GM12878 (cell line): ENCODE results near the gene SEC31A. TPM values are rescaled to one million over a fixed set of nuclear protein-coding genes. Genes with fewer than 3 reads are reported as not detected.
"Not testable (repeated sequence)": the region's sequence is repeated elsewhere in the genome, so short reads cannot be mapped to it uniquely, and the experiment has no call there.

Experiments used
- ATAC-seq: fragments of 200-7000 bp; cut with Tn5 transposase; 3 replicates; pipeline ENCODE4 v1.9.1; 2020; ENCODE audit warnings: mild to moderate bottlenecking, moderate library complexity
- BruUV-seq: library from RNA; stranded (reverse); fragments of 400-500 nt; replicated peaks from 2 replicates; lab custom pipeline; 2021; lab: Mats Ljungman, UMichigan
- CTCF ChIA-PET: fragments of 300-600 bp; sonication (Branson Sonifier 250); formaldehyde crosslinking; extraction: SDS; loops from one replicate; lab custom pipeline; 2021; ENCODE audit warnings: inconsistent platforms; lab: Yijun Ruan, JAX
- POLR2A ChIA-PET: fragments of 350-600 bp; formaldehyde crosslinking; extraction: SDS; loops from one replicate; lab custom pipeline; 2021; ENCODE audit warnings: inconsistent platforms; lab: Charles Lee
- RAD21 ChIA-PET: fragments of 300-600 bp; sonication (Branson Sonifier 250); formaldehyde crosslinking; loops from one replicate; lab custom pipeline; 2023; ENCODE audit warnings: antibody characterized with exemption; ENCODE audit not compliant: unreplicated experiment; lab: Charles Lee
- SMC1A ChIA-PET: fragments of 300-600 bp; sonication (Branson Sonifier 250); formaldehyde crosslinking; loops from one replicate; lab custom pipeline; 2023; ENCODE audit not compliant: unreplicated experiment, uncharacterized antibody; lab: Charles Lee
- DNase-seq: peaks from one replicate; pipeline ENCODE4 v3.0.0-alpha.2; 2011; ENCODE audit warnings: low read depth, low spot score
- FAIRE-seq: peaks from 3 replicates; lab custom pipeline; 2011; peaks lifted over from hg19 to GRCh38; lab: Jason Lieb, UNC
- H2AFZ ChIP-seq: 2 replicates; pipeline ENCODE4 v1.6.0; 2011; ENCODE audit warnings: low read depth, low read length, control low read depth; ENCODE audit not compliant: control insufficient read depth
- H3K27ac ChIP-seq: 2 replicates; pipeline ENCODE4 v1.5.1; 2011; ENCODE audit warnings: control low read depth; ENCODE audit not compliant: control insufficient read depth, insufficient read depth
- H3K27me3 ChIP-seq, 2 experiments: replicated peaks in 1 of 2; 2 replicates each; pipeline versions ENCODE4 v1.6.0 to v1.6.1; 2011; ENCODE audit warnings: low read length in 1 of 2; ENCODE audit not compliant: control insufficient read depth in 2 of 2, insufficient read depth in 2 of 2
- H3K36me3 ChIP-seq, 2 experiments: 2 replicates each; pipeline ENCODE4 v1.5.1; 2011; ENCODE audit warnings: low read length in 1 of 2; ENCODE audit not compliant: control insufficient read depth in 2 of 2, insufficient read depth in 2 of 2
- H3K4me1 ChIP-seq: 2 replicates; pipeline ENCODE4 v1.6.1; 2011; ENCODE audit warnings: mild to moderate bottlenecking, low read length, moderate library complexity, mixed read lengths; ENCODE audit not compliant: control insufficient read depth, insufficient read depth
- H3K4me2 ChIP-seq: 2 replicates; pipeline ENCODE4 v1.6.0; 2011; ENCODE audit warnings: control low read depth; ENCODE audit not compliant: control insufficient read depth, insufficient read depth
- H3K4me3 ChIP-seq: fragments of 200-600 bp; sonication (generic); 2 replicates; pipeline ENCODE4 v1.5.1; 2016
- H3K79me2 ChIP-seq: 2 replicates; pipeline ENCODE4 v1.6.0; 2011; ENCODE audit warnings: low read length; ENCODE audit not compliant: control insufficient read depth, insufficient read depth
- H3K9ac ChIP-seq: 2 replicates; pipeline ENCODE4 v1.8.0; 2011; ENCODE audit warnings: low read length, control low read depth, mixed read lengths; ENCODE audit not compliant: control insufficient read depth, insufficient read depth
- H3K9me3 ChIP-seq: replicated peaks from 3 replicates; pipeline ENCODE4 v1.5.1; 2011; ENCODE audit warnings: mild to moderate bottlenecking, low read length; ENCODE audit not compliant: control insufficient read depth, insufficient read depth
- H4K20me1 ChIP-seq: 2 replicates; pipeline ENCODE4 v1.6.0; 2011; ENCODE audit not compliant: control insufficient read depth, insufficient read depth
- ASH2L ChIP-seq: fragments of 300-600, 200-600 bp; sonication (generic); IDR thresholded peaks from 2 replicates; pipeline ENCODE4 v1.6.1; 2017; ENCODE audit warnings: low read depth, mild to moderate bottlenecking, borderline replicate concordance
- JUND ChIP-seq: IDR thresholded peaks from 2 replicates; pipeline ENCODE4 v1.6.1; 2012; ENCODE audit warnings: low read depth, mild to moderate bottlenecking, low read length, improper control_type of control experiment, moderate library complexity
- LARP7 ChIP-seq: fragments of 450-650 bp; IDR thresholded peaks from 2 replicates; pipeline ENCODE4 v1.6.1; 2017; ENCODE audit warnings: mild to moderate bottlenecking
- MEF2B ChIP-seq: fragments of 450-650 bp; IDR thresholded peaks from 2 replicates; pipeline ENCODE4 v1.6.1; 2018; ENCODE audit warnings: mild to moderate bottlenecking, moderate library complexity; ENCODE audit not compliant: partially characterized antibody, poor library complexity, severe bottlenecking
- MTA2 ChIP-seq: fragments of 450-650 bp; IDR thresholded peaks from 2 replicates; pipeline ENCODE4 v1.6.1; 2016; ENCODE audit warnings: low read depth, mild to moderate bottlenecking, moderate library complexity
- PML ChIP-seq: IDR thresholded peaks from 2 replicates; pipeline ENCODE4 v1.6.1; 2012; ENCODE audit warnings: low read length, inconsistent platforms
- RELA ChIP-seq: fragments of 450-650 bp; IDR thresholded peaks from 2 replicates; pipeline ENCODE4 v1.8.0; 2014; ENCODE audit warnings: borderline replicate concordance; ENCODE audit not compliant: partially characterized antibody
- SPI1 ChIP-seq: IDR thresholded peaks from 2 replicates; pipeline ENCODE4 v1.6.1; 2011; ENCODE audit warnings: low read depth, mild to moderate bottlenecking, low read length, moderate library complexity, borderline replicate concordance; ENCODE audit not compliant: insufficient read depth
- WGBS: methylation state at CpG from one replicate; pipeline ENCODE4 v1.1.6; 2016; ENCODE audit warnings: low lambda C conversion rate; ENCODE audit not compliant: insufficient replicate concordance, insufficient coverage; ENCODE audit errors: missing lambda C conversion rate; 5-methylcytosine and 5-hydroxymethylcytosine counted together
- in situ Hi-C: fragments of 300-500 bp; cut with MboI; formaldehyde crosslinking; loops from 9 replicates; pipeline ENCODE4 v1.14.3; 2018; ENCODE audit warnings: mixed read lengths
- intact Hi-C: fragments of 100-400 bp; cut with micrococcal nuclease; formaldehyde crosslinking; loops from one replicate; pipeline ENCODE4 v1.14.2; 2022; ENCODE audit not compliant: unreplicated experiment
- polyA plus RNA-seq, 11 experiments: library from polyadenylated mRNA; depleted of rRNA in 4 of 11; unstranded in 6 of 11; stranded (reverse) in 5 of 11; fragments of >200 nt; fragmentation: Nextera tagmentation in 4 of 11; fragmentation: Illumina TruSeq in 1 of 11; extraction: Ambion mirVana in 4 of 11; extraction: Trizol in 1 of 11; gene quantifications; 1 replicate in 1 of 11; 2 replicates in 10 of 11; pipeline versions ENCODE4 v1.2.1 to v1.2.3, GENCODE V29; 2011 to 2016; ENCODE audit warnings: inconsistent platforms in 2 of 11, missing spikeins in 2 of 11, low read depth in 1 of 11
- total RNA-seq, 4 experiments: library from RNA; depleted of rRNA in 3 of 4; stranded (reverse); fragments of >200 nt in 3 of 4; fragmentation: Illumina TruSeq in 1 of 4; extraction: Trizol in 1 of 4; gene quantifications; 2 replicates each; pipeline versions ENCODE4 v1.2.1 to v1.2.3, GENCODE V29; 2013 to 2021
- TF ChIP-seq, protein P1 (sequence below): IDR thresholded peaks from 2 replicates; pipeline ENCODE4 v1.6.1; 2012; ENCODE audit warnings: low read depth, low read length, improper control_type of control experiment

Gene SEC31A
- total and polyA plus RNA-seq, 10 of the 15 experiments (the other 5 are each of a cell fraction or from before 2014, with no cell fraction given), result 74.6 to 171 (median 129) TPM

DNA sequence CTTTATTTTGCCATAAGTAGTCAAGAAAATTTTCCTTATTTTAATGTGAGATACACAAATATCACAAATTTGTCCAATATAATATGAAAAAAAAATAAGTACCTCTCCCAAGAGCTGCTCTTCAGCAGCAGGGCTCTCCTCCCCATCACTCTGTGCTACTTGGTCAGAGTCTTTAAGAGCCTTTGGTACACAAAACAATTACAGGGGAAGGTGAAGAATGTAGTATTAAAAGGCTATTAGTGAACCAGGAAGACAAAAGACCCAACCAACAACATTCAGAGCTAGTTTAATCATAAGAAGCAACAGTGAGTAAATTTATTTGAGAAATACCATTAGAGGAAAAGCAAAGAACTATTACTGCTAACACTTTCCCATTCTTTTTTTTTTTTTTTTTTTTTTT is 29.4 kb downstream of the SEC31A start:
- no peaks in the 10 kb centered on the region for H3K79me2 ChIP-seq
- no peak for ATAC-seq
- RAD21 ChIA-PET, result no interaction called here
- TF ChIP-seq RELA (no peak), JUND (no peak), LARP7 (no peak), ASH2L (no peak), PML (no peak), MTA2 (no peak), SPI1 (no peak), MEF2B (no peak)
- TF ChIP-seq, protein P1, sequence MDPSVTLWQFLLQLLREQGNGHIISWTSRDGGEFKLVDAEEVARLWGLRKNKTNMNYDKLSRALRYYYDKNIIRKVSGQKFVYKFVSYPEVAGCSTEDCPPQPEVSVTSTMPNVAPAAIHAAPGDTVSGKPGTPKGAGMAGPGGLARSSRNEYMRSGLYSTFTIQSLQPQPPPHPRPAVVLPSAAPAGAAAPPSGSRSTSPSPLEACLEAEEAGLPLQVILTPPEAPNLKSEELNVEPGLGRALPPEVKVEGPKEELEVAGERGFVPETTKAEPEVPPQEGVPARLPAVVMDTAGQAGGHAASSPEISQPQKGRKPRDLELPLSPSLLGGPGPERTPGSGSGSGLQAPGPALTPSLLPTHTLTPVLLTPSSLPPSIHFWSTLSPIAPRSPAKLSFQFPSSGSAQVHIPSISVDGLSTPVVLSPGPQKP, result no peak
- H3K4me2 ChIP-seq, result no peak overlapping the region
- no peak overlapping the region for H2AFZ ChIP-seq
- H3K27me3 ChIP-seq, result no peaks in the 10 kb centered on the region
- H3K9me3 ChIP-seq, result no peaks in the 10 kb centered on the region
- intact Hi-C loops (no loop called here), in situ Hi-C loops (no loop called here)
- POLR2A ChIA-PET, result interaction anchor here (0.7 kb wide), 1 partner anchor 28 kb away, joined by 3 read pairs; no protein-coding TSS in a partner anchor
- H3K36me3 ChIP-seq, result peaks cover 0 to 15% of the 10 kb centered on the region in 2 experiments
- no peak overlapping the region for H3K27ac ChIP-seq
- H3K9ac ChIP-seq, result no peak overlapping the region
- no TSS peak for BruUV-seq
- FAIRE-seq, result no peak
- H3K4me3 ChIP-seq, result no peak overlapping the region
- SMC1A ChIA-PET, result interaction anchor here (1.1 to 2.6 kb wide), 4 partner anchors 16 to 175 kb away, joined by 3 to 10 read pairs (median 4); no protein-coding TSS in a partner anchor
- no peaks in the 10 kb centered on the region for H4K20me1 ChIP-seq
- CTCF ChIA-PET, result interaction anchor here (1.2 to 3.6 kb wide), 3 partner anchors 10 to 422 kb away, joined by 3 to 15 read pairs (median 5); no protein-coding TSS in a partner anchor
- peaks cover 8% of the 10 kb centered on the region for H3K4me1 ChIP-seq
- no peak for DNase-seq

DNA sequence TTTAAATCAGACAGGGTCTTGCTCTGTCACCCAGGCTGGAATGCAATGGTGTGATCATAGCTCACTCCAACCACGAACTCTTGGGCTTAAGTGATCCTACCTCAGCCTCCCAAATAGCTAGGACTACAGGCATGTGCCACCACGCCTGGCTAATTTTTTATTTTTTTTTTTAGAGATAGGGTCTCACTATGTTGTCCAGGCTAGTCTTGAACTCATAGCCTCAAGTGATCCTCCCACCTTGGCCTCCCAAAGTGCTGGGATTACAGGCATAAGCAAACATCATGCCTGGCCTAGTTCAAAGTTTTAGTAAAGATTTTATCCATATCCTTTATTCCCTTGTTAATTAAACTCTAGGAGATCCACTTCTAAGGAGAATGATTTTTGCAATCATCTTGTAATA is 30.5 kb downstream of the SEC31A start:
- H3K4me2 ChIP-seq, H3K79me2 ChIP-seq, H3K4me1 ChIP-seq, H3K4me3 ChIP-seq, POLR2A ChIA-PET, ATAC-seq, intact Hi-C loops, H3K9me3 ChIP-seq, RAD21 ChIA-PET, H2AFZ ChIP-seq, H3K27ac ChIP-seq, SMC1A ChIA-PET, in situ Hi-C loops, H4K20me1 ChIP-seq, BruUV-seq, DNase-seq, FAIRE-seq, H3K27me3 ChIP-seq, H3K9ac ChIP-seq: not testable (repeated sequence)
- peaks cover 0 to 16% of the 10 kb centered on the region in 2 experiments for H3K36me3 ChIP-seq
- CTCF ChIA-PET, result interaction anchor here (3.6 kb wide), 1 partner anchor 9 kb away, joined by 15 read pairs; no protein-coding TSS in a partner anchor
- 68% methylated on average over 2 of the region's 2 CpGs for WGBS
